GM12875 (cell line): ENCODE measurements around the gene P4HA2.

Experiments used
- H3K4me3 ChIP-seq: one replicate; pipeline ENCODE4 v1.5.1; 2011; ENCODE audit warnings: low read depth, low read length, control low read depth
- CTCF ChIP-seq: IDR thresholded peaks from 2 replicates; pipeline ENCODE4 v1.5.1; 2011; ENCODE audit warnings: low read depth, mild to moderate bottlenecking, control low read depth, inconsistent platforms, low read length, moderate library complexity, borderline replicate concordance; ENCODE audit not compliant: insufficient read depth

Gene P4HA2

GRCh38 chr5:132258102-132259068, 30.7 kb upstream of the P4HA2 start:
- TF ChIP-seq CTCF, result no peak
- no peak overlapping the region for H3K4me3 ChIP-seq

GRCh38 chr5:132257131-132258101, 29.8 kb upstream of the P4HA2 start, which contains the start of gene PDLIM4:
TSS of gene PDLIM4 (plus strand) at chr5:132257696. CDS start at chr5:132257735, 39 bp downstream.
- no peak within 1 kb of the TSS for H3K4me3 ChIP-seq
- TF ChIP-seq CTCF, result no peak

- H3K4me3 ChIP-seq, result no peak overlapping the region
- TF ChIP-seq CTCF, result no peak
These were observed 29.1 kb upstream of the P4HA2 start for GRCh38 chr5:132256783-132257130.

GRCh38 chr5:132256086-132256782, 28.6 kb upstream of the P4HA2 start:
- TF ChIP-seq CTCF, result no peak
- H3K4me3 ChIP-seq, result no peak overlapping the region

GRCh38 chr5:132254321-132254977, 26.8 kb upstream of the P4HA2 start:
- no peak overlapping the region for H3K4me3 ChIP-seq
- no peak for TF ChIP-seq CTCF

- no peak overlapping the region for H3K4me3 ChIP-seq
- no peak for TF ChIP-seq CTCF
These were observed 26.0 kb upstream of the P4HA2 start for GRCh38 chr5:132253452-132254320.
